ENCODE results near the gene DNTT.

DNA sequence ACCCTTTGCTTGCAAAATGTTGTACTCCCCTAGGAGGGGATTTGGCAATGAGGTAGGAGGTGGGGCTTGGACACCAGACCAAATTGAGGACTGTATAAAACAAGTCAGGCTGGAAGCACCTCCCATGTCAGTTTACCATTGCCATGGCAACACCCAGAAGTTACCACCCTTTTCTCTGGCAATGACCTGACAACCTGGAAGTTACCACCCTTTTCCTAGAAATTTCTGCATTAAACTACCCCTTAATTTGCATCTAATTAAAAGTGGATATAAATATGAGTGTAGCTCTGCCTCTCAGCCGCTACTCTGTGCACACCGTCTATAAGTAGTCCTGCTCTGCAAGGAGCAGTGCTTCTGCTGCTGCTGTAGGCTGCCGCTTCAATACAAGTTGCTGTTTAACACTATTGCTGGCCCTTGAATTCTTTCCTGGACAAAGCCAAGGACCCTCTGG is 25.0 kb upstream of the DNTT start:
- no peak for TF ChIP-seq EP300 (IDR thresholded peaks at IDR 0.05)
- TF ChIP-seq, protein P1, sequence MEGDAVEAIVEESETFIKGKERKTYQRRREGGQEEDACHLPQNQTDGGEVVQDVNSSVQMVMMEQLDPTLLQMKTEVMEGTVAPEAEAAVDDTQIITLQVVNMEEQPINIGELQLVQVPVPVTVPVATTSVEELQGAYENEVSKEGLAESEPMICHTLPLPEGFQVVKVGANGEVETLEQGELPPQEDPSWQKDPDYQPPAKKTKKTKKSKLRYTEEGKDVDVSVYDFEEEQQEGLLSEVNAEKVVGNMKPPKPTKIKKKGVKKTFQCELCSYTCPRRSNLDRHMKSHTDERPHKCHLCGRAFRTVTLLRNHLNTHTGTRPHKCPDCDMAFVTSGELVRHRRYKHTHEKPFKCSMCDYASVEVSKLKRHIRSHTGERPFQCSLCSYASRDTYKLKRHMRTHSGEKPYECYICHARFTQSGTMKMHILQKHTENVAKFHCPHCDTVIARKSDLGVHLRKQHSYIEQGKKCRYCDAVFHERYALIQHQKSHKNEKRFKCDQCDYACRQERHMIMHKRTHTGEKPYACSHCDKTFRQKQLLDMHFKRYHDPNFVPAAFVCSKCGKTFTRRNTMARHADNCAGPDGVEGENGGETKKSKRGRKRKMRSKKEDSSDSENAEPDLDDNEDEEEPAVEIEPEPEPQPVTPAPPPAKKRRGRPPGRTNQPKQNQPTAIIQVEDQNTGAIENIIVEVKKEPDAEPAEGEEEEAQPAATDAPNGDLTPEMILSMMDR (IDR thresholded peaks at IDR 0.05), result no peak

All from sigmoid colon (tissue), 4 donors.